Testis (tissue), 3 donors: ENCODE results near the gene SCN4B. TPM values are rescaled to one million over a fixed set of nuclear protein-coding genes. Genes with fewer than 3 reads are reported as not detected.
A peak's percentile ranks its signal among the peaks of the same experiment; 100 is the strongest.

Source experiments
- DNase-seq: peaks from one replicate; pipeline ENCODE4 v3.0.0-alpha.2; 2019
- H3K27ac ChIP-seq, 2 donors: fragments of 200-600 bp; sonication (generic); one replicate each; pipeline ENCODE4 v1.5.1; 2019
- H3K27me3 ChIP-seq: fragments of 200-600 bp; sonication (generic); one replicate; pipeline ENCODE4 v1.5.1; 2019
- H3K36me3 ChIP-seq: fragments of 200-600 bp; sonication (generic); one replicate; pipeline ENCODE4 v1.5.1; 2017; ENCODE audit warnings: low read depth; ENCODE audit errors: missing control alignments
- H3K4me1 ChIP-seq: fragments of 200-600 bp; sonication (generic); one replicate; pipeline ENCODE4 v1.5.1; 2019
- H3K4me3 ChIP-seq, 2 donors: fragments of 200-600 bp; sonication (generic); one replicate each; pipeline ENCODE4 v1.5.1; 2017 to 2019
- H3K9me3 ChIP-seq: fragments of 200-600 bp; sonication (generic); one replicate; pipeline ENCODE4 v1.5.1; 2017
- POLR2A ChIP-seq: fragments of 450-650 bp; IDR thresholded peaks from one replicate; pipeline ENCODE4 v1.6.1; 2017; ENCODE audit warnings: antibody characterized with exemption, mild to moderate bottlenecking, moderate library complexity
- WGBS, 2 donors: methylation state at CpG; one replicate each; pipeline ENCODE4 v1.1.5; 2018; 5-methylcytosine and 5-hydroxymethylcytosine counted together
- intact Hi-C: fragments of 100-400 bp; cut with DNase I; formaldehyde crosslinking; loops from one replicate; pipeline ENCODE4 v1.15.1; 2023; ENCODE audit warnings: low total_unique reads
- polyA plus RNA-seq: library from polyadenylated mRNA; stranded (reverse); fragments of 350-450 nt; fragmentation: Illumina TruSeq; extraction: RNeasy Lipid Tissue Mini Kit (QIAGEN cat#74804); gene quantifications from one replicate; pipeline ENCODE4 v1.2.3, GENCODE V29; 2014; ENCODE audit warnings: low read depth, low replicate concordance; ENCODE audit not compliant: insufficient read depth
- total RNA-seq, 2 donors: library from RNA; depleted of rRNA; stranded (reverse); fragments of >200 nt; gene quantifications; one replicate each; pipeline ENCODE4 v1.2.3, GENCODE V29; 2016
- TF ChIP-seq, protein P1 (sequence below), 3 experiments: fragments of 450-650 bp in 2 of 3; fragments of 200-600 bp in 1 of 3; sonication (generic) in 1 of 3; IDR thresholded peaks; one replicate each; pipeline ENCODE4 v1.5.1; 2016 to 2019; ENCODE audit warnings: antibody characterized with exemption in 3 of 3, mild to moderate bottlenecking in 2 of 3, moderate library complexity in 1 of 3

Gene SCN4B
- total and polyA plus RNA-seq, 3 donors from 2014 or later: 1.9 to 4.9 (median 2.0) TPM

DNA sequence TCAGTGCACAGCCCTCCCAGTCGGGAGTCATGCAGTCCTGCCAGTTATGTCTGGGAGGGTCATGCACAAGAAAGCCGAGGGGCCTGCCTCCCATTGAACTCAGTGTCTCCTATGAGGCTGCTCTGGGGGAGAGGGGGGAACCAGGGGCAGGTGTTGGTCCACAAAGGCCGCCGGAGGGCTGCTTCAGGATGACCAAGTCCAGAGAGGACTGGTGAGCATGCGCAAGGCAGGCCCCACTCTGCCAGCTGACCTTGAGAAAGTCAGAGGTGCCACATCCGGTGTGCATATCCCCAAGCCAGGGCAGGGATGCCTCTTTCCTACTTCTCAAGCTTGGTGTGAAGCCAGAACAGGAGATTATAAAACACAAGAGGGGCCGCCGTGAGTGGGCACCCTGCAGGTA is 4.4 kb downstream of the SCN4B start:
- no peak for TF ChIP-seq POLR2A
- TF ChIP-seq, protein P1, sequence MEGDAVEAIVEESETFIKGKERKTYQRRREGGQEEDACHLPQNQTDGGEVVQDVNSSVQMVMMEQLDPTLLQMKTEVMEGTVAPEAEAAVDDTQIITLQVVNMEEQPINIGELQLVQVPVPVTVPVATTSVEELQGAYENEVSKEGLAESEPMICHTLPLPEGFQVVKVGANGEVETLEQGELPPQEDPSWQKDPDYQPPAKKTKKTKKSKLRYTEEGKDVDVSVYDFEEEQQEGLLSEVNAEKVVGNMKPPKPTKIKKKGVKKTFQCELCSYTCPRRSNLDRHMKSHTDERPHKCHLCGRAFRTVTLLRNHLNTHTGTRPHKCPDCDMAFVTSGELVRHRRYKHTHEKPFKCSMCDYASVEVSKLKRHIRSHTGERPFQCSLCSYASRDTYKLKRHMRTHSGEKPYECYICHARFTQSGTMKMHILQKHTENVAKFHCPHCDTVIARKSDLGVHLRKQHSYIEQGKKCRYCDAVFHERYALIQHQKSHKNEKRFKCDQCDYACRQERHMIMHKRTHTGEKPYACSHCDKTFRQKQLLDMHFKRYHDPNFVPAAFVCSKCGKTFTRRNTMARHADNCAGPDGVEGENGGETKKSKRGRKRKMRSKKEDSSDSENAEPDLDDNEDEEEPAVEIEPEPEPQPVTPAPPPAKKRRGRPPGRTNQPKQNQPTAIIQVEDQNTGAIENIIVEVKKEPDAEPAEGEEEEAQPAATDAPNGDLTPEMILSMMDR (IDR thresholded peaks at IDR 0.05): no peak
- no peaks in the 10 kb centered on the region for H3K36me3 ChIP-seq
- DNase-seq: no peak
- intact Hi-C loops: no loop called here
- no peaks in the 10 kb centered on the region for H3K27me3 ChIP-seq
- 78 to 81% methylated on average over 4 to 8 of the region's 8 CpGs for WGBS, 2 donors
- H3K4me1 ChIP-seq: peaks cover 20% of the 10 kb centered on the region
- H3K9me3 ChIP-seq: no peaks in the 10 kb centered on the region
- H3K4me3 ChIP-seq: no peak overlapping the region
- H3K27ac ChIP-seq: no peak overlapping the region

DNA sequence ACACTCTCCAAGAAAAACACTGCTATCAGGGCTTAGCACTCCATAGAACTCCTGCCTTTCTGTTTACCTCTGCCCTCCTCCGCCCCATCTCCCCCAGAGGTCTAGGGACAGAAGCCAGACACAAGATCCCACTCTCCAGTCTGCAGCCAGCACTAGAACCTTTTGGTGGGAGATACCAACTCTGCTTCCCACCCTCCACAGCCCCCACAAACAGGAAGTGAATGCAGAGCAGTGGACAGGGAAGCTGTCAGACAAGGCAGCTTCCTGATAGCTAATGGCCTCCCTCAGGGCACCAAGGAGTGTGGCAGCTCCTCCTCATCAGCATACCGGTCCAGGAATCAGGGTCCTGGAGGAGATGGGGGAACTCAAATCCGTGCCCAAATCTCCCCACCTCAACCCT is 5.1 kb downstream of the SCN4B start:
- no peaks in the 10 kb centered on the region for H3K9me3 ChIP-seq
- intact Hi-C loops: no loop called here
- no peak overlapping the region for H3K27ac ChIP-seq
- H3K4me1 ChIP-seq: peaks cover 17% of the 10 kb centered on the region
- H3K36me3 ChIP-seq: no peaks in the 10 kb centered on the region
- 56 to 72% methylated on average over 3 of the region's 3 CpGs for WGBS, 2 donors
- H3K27me3 ChIP-seq: no peaks in the 10 kb centered on the region
- TF ChIP-seq, protein P1 (IDR thresholded peaks at IDR 0.05): no peak
- no peak for TF ChIP-seq POLR2A
- no peak for DNase-seq
- H3K4me3 ChIP-seq: no peak overlapping the region

GRCh38 chr11:118146554-118146953 is 6.1 kb downstream of the SCN4B start:
- TF ChIP-seq POLR2A: no peak
- TF ChIP-seq, protein P1 (IDR thresholded peaks at IDR 0.05): no peak
- no peak overlapping the region for H3K27ac ChIP-seq
- DNase-seq: no peak
- 61 to 76% methylated on average over 6 of the region's 6 CpGs for WGBS, 2 donors
- peak overlapping the region in 1 of 2 donors; percentile 72 for H3K4me3 ChIP-seq
- H3K27me3 ChIP-seq: no peaks in the 10 kb centered on the region
- intact Hi-C loops: no loop called here
- peaks cover 14% of the 10 kb centered on the region for H3K4me1 ChIP-seq
- H3K36me3 ChIP-seq: no peaks in the 10 kb centered on the region
- H3K9me3 ChIP-seq: no peaks in the 10 kb centered on the region

- no peak for TF ChIP-seq POLR2A
- TF ChIP-seq, protein P1 (IDR thresholded peaks at IDR 0.05): peak; percentile 88 to 93 (median 88)
- intact Hi-C loops: no loop called here
- Histone ChIP-seq H3K27me3 (no peaks in the 10 kb centered on the region), H3K4me3 (peak overlapping the region; percentile 53 to 72), H3K9me3 (no peaks in the 10 kb centered on the region), H3K36me3 (no peaks in the 10 kb centered on the region), H3K4me1 (peaks cover 14% of the 10 kb centered on the region), H3K27ac (peak overlapping the region; percentile 45 to 57)
- WGBS, 2 donors: 0 to 1% methylated on average over 16 to 53 of the region's 78 CpGs
- peak; percentile 89 for DNase-seq
Measured at GRCh38 chr11:118145285-118146227, 7.1 kb downstream of the SCN4B start.
